Measurements from ENCODE around the gene PRKAA1. TPM values are rescaled to one million over a fixed set of nuclear protein-coding genes. Genes with fewer than 3 reads are reported as not detected.
A peak's percentile ranks its signal among the peaks of the same experiment; 100 is the strongest.
"Not testable (repeated sequence)": the region's sequence is repeated elsewhere in the genome, so short reads cannot be mapped to it uniquely, and the experiment has no call there.

Gene PRKAA1
- total RNA-seq, 4 donors from 2014 or later, result 66.2 to 86.1 (median 77.9) TPM

- peak overlapping the region in 2 of 4 donors; percentile 89 to 96 for H3K4me3 ChIP-seq
- DNase-seq (ENCODE audit: low spot score in 2 of 2), result no peak
- H3K27ac ChIP-seq, result peak overlapping the region in 3 of 4 donors; percentile 92 to 99 (median 97)
- peaks cover 0 to 41% (median 15%) of the 10 kb centered on the region in 4 donors for H3K4me1 ChIP-seq
- no peaks in the 10 kb centered on the region for H3K9me3 ChIP-seq
- H3K36me3 ChIP-seq, result no peaks in the 10 kb centered on the region
- no peaks in the 10 kb centered on the region for H3K27me3 ChIP-seq
- TF ChIP-seq CTCF (IDR thresholded peaks at IDR 0.05) (no peak), POLR2A (IDR thresholded peaks at IDR 0.05) (no peak), EP300 (IDR thresholded peaks at IDR 0.05) (no peak)
- 3 to 6% methylated on average over 1 of the region's 1 CpG for WGBS, 2 donors
Measured at GRCh38 chr5:40799258-40799657, 1.1 kb upstream of the PRKAA1 start.

- Histone ChIP-seq H3K36me3 (no peaks in the 10 kb centered on the region), H3K27me3 (no peaks in the 10 kb centered on the region), H3K4me3 (peak overlapping the region; percentile 89 to 100 (median 98)), H3K27ac (peak overlapping the region; percentile 90 to 99 (median 94)), H3K4me1 (peaks cover 0 to 41% (median 15%) of the 10 kb centered on the region in 4 donors), H3K9me3 (no peaks in the 10 kb centered on the region)
- no peak for DNase-seq (ENCODE audit: low spot score in 2 of 2)
- TF ChIP-seq EP300 (IDR thresholded peaks at IDR 0.05), result no peak
- TF ChIP-seq POLR2A (IDR thresholded peaks at IDR 0.05), result no peak
- TF ChIP-seq CTCF (IDR thresholded peaks at IDR 0.05), result no peak
- 3% methylated on average over 7 of the region's 7 CpGs for WGBS, 2 donors
Measured at GRCh38 chr5:40798801-40799210, 632 bp upstream of the PRKAA1 start.

- Histone ChIP-seq H3K4me1 (peaks cover 0 to 41% (median 15%) of the 10 kb centered on the region in 4 donors), H3K4me3 (peak overlapping the region; percentile 89 to 100 (median 98)), H3K9me3 (no peaks in the 10 kb centered on the region), H3K27me3 (no peaks in the 10 kb centered on the region), H3K27ac (peak overlapping the region; percentile 90 to 99 (median 94)), H3K36me3 (no peaks in the 10 kb centered on the region)
- WGBS, 2 donors, result 1 to 2% methylated on average over 24 to 35 of the region's 56 CpGs
- TF ChIP-seq EP300 (IDR thresholded peaks at IDR 0.05), result peak in 1 of 2 donors; percentile 5
- no peak for TF ChIP-seq CTCF (IDR thresholded peaks at IDR 0.05)
- TF ChIP-seq POLR2A (IDR thresholded peaks at IDR 0.05), result no peak
- peak; percentile 51 to 69 for DNase-seq (ENCODE audit: low spot score in 2 of 2)
Measured at GRCh38 chr5:40797273-40798011, 732 bp downstream of the PRKAA1 start.

GRCh38 chr5:40796487-40796889, 1.7 kb downstream of the PRKAA1 start:
- Histone ChIP-seq H3K27me3 (no peaks in the 10 kb centered on the region), H3K36me3 (no peaks in the 10 kb centered on the region), H3K9me3 (no peaks in the 10 kb centered on the region), H3K4me3 (peak overlapping the region in 3 of 4 donors; percentile 89 to 100 (median 96)), H3K4me1 (peaks cover 0 to 47% (median 19%) of the 10 kb centered on the region in 4 donors), H3K27ac (peak overlapping the region in 3 of 4 donors; percentile 92 to 99 (median 97))
- WGBS, 2 donors, result 29 to 30% methylated on average over 3 of the region's 3 CpGs
- DNase-seq (ENCODE audit: low spot score in 2 of 2), result peak in 1 of 2 donors; percentile 29
- no peak for TF ChIP-seq CTCF (IDR thresholded peaks at IDR 0.05)
- peak in 1 of 2 donors; percentile 81 for TF ChIP-seq EP300 (IDR thresholded peaks at IDR 0.05)

GRCh38 chr5:40794877-40795276, 3.3 kb downstream of the PRKAA1 start:
- not testable (repeated sequence) for H3K27ac ChIP-seq; DNase-seq (ENCODE audit: low spot score in 2 of 2); H3K9me3 ChIP-seq; H3K36me3 ChIP-seq; H3K27me3 ChIP-seq; H3K4me3 ChIP-seq
- H3K4me1 ChIP-seq, result peaks cover 0 to 54% (median 22%) of the 10 kb centered on the region in 4 donors
- 92% methylated on average over 3 of the region's 3 CpGs for WGBS, 2 donors

GRCh38 chr5:40794340-40794739, 3.8 kb downstream of the PRKAA1 start:
- H3K4me1 ChIP-seq, result peaks cover 0 to 51% (median 21%) of the 10 kb centered on the region in 4 donors
- not testable (repeated sequence) for H3K9me3 ChIP-seq; H3K36me3 ChIP-seq; H3K27me3 ChIP-seq; DNase-seq (ENCODE audit: low spot score in 2 of 2); H3K4me3 ChIP-seq; H3K27ac ChIP-seq

- not testable (repeated sequence) for H3K9me3 ChIP-seq, H3K27ac ChIP-seq
Measured at GRCh38 chr5:40792691-40793090, 5.5 kb downstream of the PRKAA1 start.

More at GRCh38 chr5:40792691-40793090, 5.5 kb downstream of the PRKAA1 start:
- WGBS, 2 donors, result 93 to 94% methylated on average over 10 of the region's 10 CpGs
- H3K4me3 ChIP-seq; H3K27me3 ChIP-seq; DNase-seq (ENCODE audit: low spot score in 2 of 2): not testable (repeated sequence)
- peaks cover 0 to 15% (median 0%) of the 10 kb centered on the region in 3 donors for H3K36me3 ChIP-seq
- peaks cover 0 to 44% (median 18%) of the 10 kb centered on the region in 4 donors for H3K4me1 ChIP-seq

Data from tibial nerve (tissue), 4 donors.